SK-N-DZ (cell line): ENCODE measurements around the gene FRY.

Experiments
- DNase-seq: peaks from one replicate; pipeline ENCODE4 v3.0.0-alpha.2; 2015; ENCODE audit warnings: low spot score

The FRY gene

DNA sequence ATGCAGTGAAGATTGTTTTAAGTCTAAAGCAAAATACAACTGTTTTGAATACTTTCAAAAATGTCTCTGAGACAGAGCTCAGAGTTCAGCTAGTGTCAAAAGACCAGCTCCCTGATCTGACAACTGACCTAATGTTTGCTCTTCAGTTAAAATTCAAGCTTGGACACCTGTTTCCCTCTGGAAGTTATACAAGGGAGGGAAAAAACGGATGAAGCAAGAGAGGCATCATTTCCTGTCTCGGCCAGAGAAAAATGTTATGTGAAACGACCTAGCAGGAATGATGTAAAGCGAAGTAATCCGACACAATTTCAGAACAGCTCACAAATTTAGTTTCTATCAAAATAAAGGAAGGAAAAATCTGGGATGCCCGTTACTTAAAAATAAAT, 224.1 kb downstream of the FRY start:
- DNase-seq = no peak

- no peak for DNase-seq
Observed at GRCh38 chr13:32256243-32256642, 224.7 kb downstream of the FRY start.

DNA sequence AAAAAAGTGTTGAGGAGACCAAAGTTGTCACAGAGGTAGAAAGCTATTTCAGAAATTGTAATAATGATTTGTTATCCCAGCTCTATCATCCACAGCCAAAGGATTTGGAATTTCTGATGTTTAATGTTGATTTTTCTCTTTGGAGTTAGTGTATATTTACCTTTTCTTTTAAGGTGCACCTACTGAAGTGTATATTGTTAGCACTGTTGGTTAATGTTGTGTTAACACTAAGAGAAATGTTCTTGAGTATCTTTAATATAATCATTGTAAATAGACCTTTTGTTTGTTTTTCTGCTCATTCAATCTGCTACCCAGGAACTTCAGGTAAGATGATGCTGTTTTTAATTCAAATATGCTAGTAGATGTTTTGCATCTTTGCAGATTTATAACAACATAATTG, 226.1 kb downstream of the FRY start:
- no peak for DNase-seq

GRCh38 chr13:32259116-32259515, 227.5 kb downstream of the FRY start:
- DNase-seq = no peak

DNA sequence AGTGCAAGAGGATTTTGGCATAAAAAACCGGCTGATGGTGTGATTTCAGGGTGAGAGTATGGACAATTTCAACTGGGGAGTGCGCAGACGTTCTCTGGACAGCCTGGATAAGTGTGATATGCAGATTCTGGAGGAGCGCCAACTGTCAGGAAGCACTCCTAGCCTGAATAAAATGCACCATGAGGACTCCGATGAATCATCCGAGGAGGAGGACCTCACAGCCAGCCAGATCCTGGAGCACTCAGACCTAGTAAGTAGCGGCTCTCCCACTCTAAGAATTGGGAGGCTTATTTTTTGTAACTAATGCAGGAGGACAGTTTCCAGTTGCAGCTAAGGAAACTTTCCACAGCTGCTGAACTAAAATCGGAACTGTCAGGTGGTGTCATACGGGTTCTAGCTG, 230.0 kb downstream of the FRY start:
- no peak for DNase-seq

- no peak for DNase-seq
Observed at GRCh38 chr13:32262165-32262564, 230.6 kb downstream of the FRY start.

DNA sequence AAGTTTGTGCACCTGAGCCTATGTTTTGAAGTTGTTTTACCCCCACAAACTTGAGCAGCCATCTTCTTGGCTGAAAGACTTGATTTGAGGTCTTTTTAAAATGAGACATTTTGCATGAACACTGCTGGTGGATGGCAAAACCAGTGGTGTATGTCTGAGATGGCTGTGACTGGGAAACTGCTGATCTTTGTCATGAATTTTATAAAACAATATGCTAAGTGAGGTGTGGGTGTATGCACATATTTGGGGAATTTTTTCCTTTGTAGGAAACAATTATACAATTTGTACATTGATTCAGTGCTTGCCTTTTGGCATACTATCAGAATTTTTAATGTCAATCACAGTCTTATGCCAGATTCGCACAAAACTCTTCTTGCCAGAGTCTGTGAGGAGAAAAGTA, 231.0 kb downstream of the FRY start:
- no peak for DNase-seq

GRCh38 chr13:32264407-32264806, 232.8 kb downstream of the FRY start:
- DNase-seq = no peak

- no peak for DNase-seq
Observed at GRCh38 chr13:32265726-32266125, 234.2 kb downstream of the FRY start.

GRCh38 chr13:32266130-32266529, 234.6 kb downstream of the FRY start:
- no peak for DNase-seq

DNA sequence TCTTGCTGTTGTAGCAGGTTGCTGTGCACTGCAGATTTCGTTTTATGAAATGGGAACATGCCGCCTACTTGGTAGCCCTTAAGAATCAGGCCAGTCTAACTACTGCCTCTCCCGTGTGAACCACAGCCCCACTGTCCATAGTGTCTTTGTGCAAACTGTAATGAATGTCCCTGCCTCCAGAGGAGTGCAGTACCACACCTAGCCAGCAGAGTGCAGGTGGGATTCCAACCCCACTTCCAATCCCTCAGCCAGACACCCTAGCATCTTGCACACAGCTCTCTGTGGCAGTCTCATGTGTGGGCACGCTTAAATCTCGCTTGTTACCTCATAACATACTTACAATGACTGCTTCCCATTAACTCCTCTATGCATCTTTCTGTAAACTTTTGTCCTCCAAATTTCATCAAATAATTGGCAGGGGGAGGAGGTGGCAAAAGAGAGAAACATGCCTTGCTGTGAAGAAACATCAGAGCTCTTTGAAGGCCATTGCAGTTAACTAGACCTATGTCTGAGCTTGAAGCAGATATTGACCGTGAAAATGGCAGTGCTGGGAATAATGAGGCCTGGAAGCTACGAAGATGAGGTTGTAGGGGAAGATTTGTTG, 236.4 kb downstream of the FRY start:
- no peak for DNase-seq

- no peak for DNase-seq
Observed at GRCh38 chr13:32272021-32272683, 240.6 kb downstream of the FRY start.

DNA sequence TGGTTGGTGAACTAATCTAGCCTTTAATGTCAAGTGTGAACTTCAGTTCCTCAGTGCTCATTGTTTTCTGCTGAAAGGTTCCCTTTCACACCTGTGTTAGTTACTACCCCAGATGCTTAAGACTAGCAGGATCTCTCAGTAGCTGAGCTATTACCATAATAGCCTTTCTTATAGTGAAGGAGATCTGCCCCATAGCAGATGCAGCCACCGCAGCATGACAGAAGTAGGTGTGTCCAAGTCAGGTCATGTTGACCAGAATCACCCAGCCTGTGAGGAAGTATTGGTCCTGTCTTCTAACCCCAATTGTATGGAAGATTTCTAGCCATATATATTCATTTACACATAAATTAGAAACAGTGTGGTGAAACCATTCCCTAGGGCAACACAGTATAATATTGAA, 246.3 kb downstream of the FRY start:
- DNase-seq = no peak

GRCh38 chr13:32278426-32278825, 246.9 kb downstream of the FRY start:
- no peak for DNase-seq

GRCh38 chr13:32281096-32281495, 249.5 kb downstream of the FRY start:
- no peak for DNase-seq

DNA sequence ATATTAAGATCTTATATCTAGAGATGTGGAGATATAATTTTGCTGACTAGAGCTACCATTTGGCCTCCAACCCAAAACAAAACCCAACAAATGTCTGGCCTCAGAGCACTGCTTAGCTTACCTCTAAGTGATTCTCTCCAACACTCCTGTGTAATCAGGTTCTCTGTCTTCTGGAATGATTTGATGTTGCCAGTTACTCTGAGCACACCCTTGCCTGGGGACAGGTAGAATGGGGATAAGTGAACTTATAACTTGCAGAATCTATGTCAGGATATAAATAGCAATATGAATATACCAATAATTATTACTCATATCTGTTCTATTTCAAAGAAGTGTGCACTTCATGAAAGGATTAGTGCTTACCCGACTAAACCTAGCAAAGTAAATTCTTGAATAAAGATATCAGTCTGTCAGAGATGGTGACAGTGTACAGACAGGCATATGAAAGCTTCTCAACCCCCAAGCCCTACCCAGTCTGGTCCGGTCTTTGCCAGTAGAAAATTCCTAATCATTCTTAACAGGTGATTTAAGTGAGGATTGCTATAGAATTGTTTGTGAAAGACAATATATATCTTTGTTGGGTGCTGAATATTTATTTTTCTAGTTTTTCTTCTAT, 250.6 kb downstream of the FRY start:
- no peak for DNase-seq

DNA sequence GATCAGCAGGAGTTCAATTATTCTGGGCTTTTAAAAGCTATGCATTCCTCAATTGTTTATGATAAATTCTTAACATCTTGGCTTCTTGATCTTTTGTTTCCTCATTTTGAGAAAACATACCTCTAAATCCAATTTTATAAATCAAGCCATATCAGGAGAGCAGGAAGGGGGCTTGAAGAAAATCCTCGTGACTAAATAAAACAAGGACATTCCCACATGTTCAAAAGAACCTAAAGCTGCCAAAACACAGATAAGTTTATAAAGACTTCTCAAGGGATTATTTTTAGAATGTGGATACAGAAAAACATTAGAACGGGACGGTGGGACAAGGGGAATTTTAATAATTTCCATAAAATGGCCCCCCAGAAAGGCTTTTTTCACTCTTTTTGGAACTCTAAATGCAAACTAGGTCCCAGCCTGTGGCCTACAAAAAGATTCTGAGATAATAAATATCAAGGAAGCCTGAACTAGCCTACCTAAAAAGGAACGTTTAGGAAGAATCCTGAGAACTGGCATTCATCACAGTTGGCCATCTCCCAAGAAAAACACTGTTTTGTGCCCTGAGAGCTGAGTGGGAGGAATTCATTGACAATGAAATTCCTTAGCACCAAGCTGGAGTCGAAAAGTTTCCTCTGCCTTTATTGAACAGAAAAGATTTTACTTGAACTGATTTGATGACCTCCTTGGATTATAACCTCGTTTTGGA, 253.5 kb downstream of the FRY start:
- no peak for DNase-seq

DNA sequence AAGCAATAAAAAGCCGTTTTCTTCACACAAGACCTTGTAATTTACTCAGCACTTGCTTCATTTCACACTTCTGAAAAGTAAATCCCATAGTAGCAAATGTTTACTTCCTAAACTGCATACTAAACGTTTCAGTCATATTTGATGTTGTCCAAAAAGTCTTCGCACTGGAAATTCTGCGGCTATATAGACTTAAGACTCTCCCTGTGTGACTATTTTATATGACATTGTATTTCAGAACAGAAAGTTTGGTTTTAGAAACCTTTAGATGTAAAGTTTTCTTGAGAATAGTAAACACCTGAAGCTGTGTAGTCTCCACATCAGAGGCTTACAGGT, 254.0 kb downstream of the FRY start:
- no peak for DNase-seq

DNA sequence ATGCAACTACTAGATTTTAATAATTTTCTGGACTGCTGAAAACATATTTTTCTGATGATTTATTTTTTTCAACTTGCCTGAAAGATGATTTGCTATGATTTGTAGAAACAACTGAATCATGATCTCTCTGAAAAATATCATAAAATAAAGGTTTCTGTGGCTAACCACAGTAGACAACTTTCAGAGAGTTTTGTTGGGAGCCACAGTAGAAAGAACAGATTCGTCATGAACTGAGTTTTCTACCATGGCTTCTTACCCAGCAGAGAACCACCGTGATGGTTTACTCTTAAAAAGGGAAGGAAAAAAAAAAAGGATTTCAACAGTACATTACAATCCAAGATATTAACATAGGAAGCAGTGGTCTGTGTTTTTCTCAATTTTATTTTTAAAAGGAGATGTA, 265.6 kb downstream of the FRY start:
- DNase-seq = no peak

GRCh38 chr13:32298695-32299094, 267.1 kb downstream of the FRY start:
- no peak for DNase-seq

DNA sequence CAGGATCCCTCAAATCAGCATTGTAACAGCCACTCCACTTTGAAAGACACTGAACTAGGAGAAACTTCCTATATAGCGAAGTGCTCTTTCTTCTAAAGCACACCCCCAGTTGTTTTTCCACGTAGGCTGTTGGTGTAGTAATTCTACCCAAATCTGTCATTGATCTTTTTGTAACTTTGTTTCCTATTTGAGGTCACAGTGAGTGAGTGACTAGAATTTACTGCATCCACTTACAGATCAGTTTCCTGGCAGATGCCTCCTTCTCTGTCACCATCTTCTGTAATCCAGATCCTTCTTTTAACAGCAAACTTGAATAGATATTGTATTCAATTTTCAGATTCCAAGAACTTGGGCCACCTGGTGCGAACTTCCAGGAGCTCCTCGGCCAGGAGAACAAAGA, 268.3 kb downstream of the FRY start:
- no peak for DNase-seq

GRCh38 chr13:32300406-32300805, 268.8 kb downstream of the FRY start:
- no peak for DNase-seq

GRCh38 chr13:32300920-32301319, 269.3 kb downstream of the FRY start:
- DNase-seq = no peak
